Skeletal muscle satellite cell (primary cell): ENCODE measurements around the gene SOHLH2.

Source experiments
- H3K27me3 ChIP-seq: 2 replicates; pipeline ENCODE4 v1.7.0; 2013; ENCODE audit warnings: low read length; ENCODE audit not compliant: control insufficient read depth, insufficient read depth
- H3K36me3 ChIP-seq: 2 replicates; pipeline ENCODE4 v1.7.0; 2013; ENCODE audit warnings: mild to moderate bottlenecking, control low read depth, low read length; ENCODE audit not compliant: insufficient read depth
- H3K4me1 ChIP-seq: 2 replicates; pipeline ENCODE4 v1.7.0; 2013; ENCODE audit warnings: low read length; ENCODE audit not compliant: control insufficient read depth, insufficient read depth
- H3K4me2 ChIP-seq: 2 replicates; pipeline ENCODE4 v1.7.0; 2013; ENCODE audit warnings: mild to moderate bottlenecking, low read length
- H3K4me3 ChIP-seq: 2 replicates; pipeline ENCODE4 v1.7.0; 2013; ENCODE audit warnings: low read length
- H3K9ac ChIP-seq: 2 replicates; pipeline ENCODE4 v1.7.0; 2013; ENCODE audit warnings: mild to moderate bottlenecking, low read depth, low read length, moderate library complexity
- H3K9me3 ChIP-seq: replicated peaks from 2 replicates; pipeline ENCODE4 v1.7.0; 2013; ENCODE audit warnings: mild to moderate bottlenecking, control low read depth, low read length

The SOHLH2 gene

GRCh38 chr13:36130552-36131221 lies 83.7 kb downstream of the SOHLH2 start:
- Histone ChIP-seq H3K36me3 (no peaks in the 10 kb centered on the region), H3K4me3 (peak overlapping the region; percentile 62), H3K27me3 (peaks cover 57% of the 10 kb centered on the region), H3K4me1 (peaks cover 10% of the 10 kb centered on the region), H3K4me2 (peak overlapping the region; percentile 75), H3K9ac (peak overlapping the region; percentile 34), H3K9me3 (no peaks in the 10 kb centered on the region)

- Histone ChIP-seq H3K36me3 (no peaks in the 10 kb centered on the region), H3K9ac (no peak overlapping the region), H3K4me3 (peak overlapping the region; percentile 62), H3K27me3 (peaks cover 57% of the 10 kb centered on the region), H3K4me1 (peaks cover 10% of the 10 kb centered on the region), H3K9me3 (no peaks in the 10 kb centered on the region), H3K4me2 (peak overlapping the region; percentile 75)
Measured at GRCh38 chr13:36130193-36130551, 84.2 kb downstream of the SOHLH2 start.

GRCh38 chr13:36129539-36129938 lies 84.8 kb downstream of the SOHLH2 start:
- H3K27me3 ChIP-seq, result peaks cover 57% of the 10 kb centered on the region
- no peak overlapping the region for H3K9ac ChIP-seq
- peaks cover 10% of the 10 kb centered on the region for H3K4me1 ChIP-seq
- no peaks in the 10 kb centered on the region for H3K36me3 ChIP-seq
- H3K9me3 ChIP-seq, result no peaks in the 10 kb centered on the region
- no peak overlapping the region for H3K4me3 ChIP-seq
- no peak overlapping the region for H3K4me2 ChIP-seq

- Histone ChIP-seq H3K9ac (no peak overlapping the region), H3K36me3 (no peaks in the 10 kb centered on the region), H3K4me1 (peaks cover 4% of the 10 kb centered on the region), H3K4me2 (no peak overlapping the region), H3K9me3 (no peaks in the 10 kb centered on the region), H3K4me3 (no peak overlapping the region), H3K27me3 (peaks cover 35% of the 10 kb centered on the region)
Measured at GRCh38 chr13:36126491-36126890, 87.9 kb downstream of the SOHLH2 start.

- Histone ChIP-seq H3K9ac (no peak overlapping the region), H3K27me3 (peaks cover 34% of the 10 kb centered on the region), H3K4me2 (no peak overlapping the region), H3K9me3 (no peaks in the 10 kb centered on the region), H3K36me3 (no peaks in the 10 kb centered on the region), H3K4me1 (peaks cover 2% of the 10 kb centered on the region), H3K4me3 (no peak overlapping the region)
Measured at GRCh38 chr13:36125841-36126240, 88.5 kb downstream of the SOHLH2 start.

- Histone ChIP-seq H3K4me2 (no peak overlapping the region), H3K9ac (no peak overlapping the region), H3K4me1 (no peaks in the 10 kb centered on the region), H3K27me3 (peaks cover 21% of the 10 kb centered on the region), H3K36me3 (no peaks in the 10 kb centered on the region), H3K4me3 (no peak overlapping the region), H3K9me3 (no peaks in the 10 kb centered on the region)
Measured at GRCh38 chr13:36124236-36124822, 90.0 kb downstream of the SOHLH2 start.
